Activated effector memory CD4-positive, alpha-beta T cell treated with Interleukin-2 at 50 U/mL for 16 hours (primary cell): ENCODE data around the gene RIN3.

Experiments
- DNase-seq: peaks from one replicate; pipeline ENCODE4 v3.0.0-alpha.2; 2020

RIN3 gene

DNA sequence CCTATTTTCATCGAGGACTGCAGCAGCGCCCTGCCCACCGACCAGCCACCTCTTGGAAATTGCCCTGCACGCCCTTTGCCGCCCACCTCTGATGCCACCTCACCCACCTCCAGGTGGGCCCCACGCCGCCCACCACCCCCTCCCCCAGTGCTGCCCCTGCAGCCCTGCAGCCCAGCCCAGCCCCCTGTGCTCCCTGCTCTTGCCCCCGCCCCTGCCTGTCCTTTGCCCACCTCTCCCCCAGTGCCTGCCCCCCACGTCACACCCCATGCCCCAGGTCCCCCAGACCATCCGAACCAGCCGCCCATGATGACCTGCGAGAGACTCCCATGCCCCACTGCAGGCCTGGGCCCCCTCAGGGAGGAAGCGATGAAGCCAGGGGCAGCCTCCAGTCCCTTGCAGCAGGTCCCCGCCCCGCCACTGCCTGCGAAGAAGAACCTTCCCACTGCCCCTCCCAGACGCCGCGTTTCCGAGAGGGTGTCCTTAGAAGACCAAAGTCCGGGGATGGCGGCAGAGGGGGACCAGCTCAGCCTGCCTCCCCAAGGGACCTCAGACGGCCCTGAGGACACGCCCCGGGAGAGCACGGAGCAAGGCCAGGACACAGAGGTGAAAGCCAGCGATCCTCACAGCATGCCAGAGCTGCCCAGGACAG is 138.3 kb downstream of the RIN3 start:
- peak; percentile 29 for DNase-seq

DNA sequence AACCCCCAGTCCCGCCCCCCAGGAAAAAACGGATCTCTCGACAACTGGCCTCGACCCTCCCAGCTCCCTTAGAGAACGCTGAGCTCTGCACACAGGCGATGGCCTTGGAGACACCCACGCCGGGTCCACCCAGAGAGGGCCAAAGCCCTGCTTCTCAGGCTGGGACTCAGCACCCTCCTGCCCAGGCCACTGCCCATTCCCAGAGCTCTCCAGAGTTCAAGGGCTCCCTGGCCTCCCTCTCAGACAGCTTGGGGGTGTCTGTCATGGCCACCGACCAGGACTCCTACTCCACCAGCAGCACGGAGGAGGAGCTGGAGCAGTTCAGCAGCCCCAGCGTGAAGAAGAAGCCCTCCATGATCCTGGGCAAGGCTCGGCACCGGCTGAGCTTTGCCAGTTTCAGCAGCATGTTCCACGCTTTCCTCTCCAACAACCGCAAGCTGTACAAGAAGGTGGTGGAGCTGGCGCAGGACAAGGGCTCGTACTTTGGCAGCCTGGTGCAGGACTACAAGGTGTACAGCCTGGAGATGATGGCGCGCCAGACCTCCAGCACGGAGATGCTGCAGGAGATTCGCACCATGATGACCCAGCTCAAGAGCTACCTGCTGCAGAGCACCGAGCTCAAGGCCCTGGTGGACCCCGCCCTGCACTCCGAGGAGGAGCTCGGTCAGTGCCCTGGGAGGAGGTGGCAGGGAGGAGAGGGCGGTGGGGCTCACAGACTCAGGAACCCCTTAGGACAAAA is 139.0 kb downstream of the RIN3 start:
- no peak for DNase-seq

- DNase-seq, result no peak
Observed at GRCh38 chr14:92653162-92653651, 139.6 kb downstream of the RIN3 start.

DNA sequence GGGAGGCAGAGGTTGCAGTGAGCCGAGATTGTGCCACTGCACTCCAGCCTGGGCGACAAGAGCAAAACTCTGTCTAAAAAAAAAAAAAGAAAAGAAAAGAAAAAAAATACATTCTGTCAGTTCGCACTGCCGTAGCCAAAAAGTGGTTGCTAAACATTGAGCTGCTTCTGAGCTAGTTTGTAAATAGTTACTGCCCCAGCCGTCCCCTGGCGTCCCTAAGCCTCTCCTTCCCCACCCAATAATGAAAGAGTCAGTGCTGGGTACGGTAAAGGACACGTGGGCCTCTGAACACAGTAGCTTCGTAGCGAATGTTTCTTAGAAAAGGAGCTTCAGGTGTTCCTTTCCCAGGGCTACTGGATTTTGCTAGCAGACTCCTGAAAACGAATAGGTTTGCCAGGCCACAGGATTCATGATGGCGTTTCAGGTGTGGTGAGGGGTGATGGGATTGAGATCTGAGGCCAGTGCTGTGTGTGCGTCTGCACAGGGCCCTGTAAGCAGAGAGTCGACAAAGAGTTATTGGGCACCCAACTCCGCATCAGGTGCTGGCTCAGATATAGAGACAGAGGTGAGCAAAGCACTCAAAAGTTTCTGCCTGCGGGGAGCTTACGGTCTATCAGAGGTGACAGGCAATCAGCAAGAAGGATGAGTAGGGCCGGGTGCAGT is 140.8 kb downstream of the RIN3 start:
- DNase-seq, result no peak

DNA sequence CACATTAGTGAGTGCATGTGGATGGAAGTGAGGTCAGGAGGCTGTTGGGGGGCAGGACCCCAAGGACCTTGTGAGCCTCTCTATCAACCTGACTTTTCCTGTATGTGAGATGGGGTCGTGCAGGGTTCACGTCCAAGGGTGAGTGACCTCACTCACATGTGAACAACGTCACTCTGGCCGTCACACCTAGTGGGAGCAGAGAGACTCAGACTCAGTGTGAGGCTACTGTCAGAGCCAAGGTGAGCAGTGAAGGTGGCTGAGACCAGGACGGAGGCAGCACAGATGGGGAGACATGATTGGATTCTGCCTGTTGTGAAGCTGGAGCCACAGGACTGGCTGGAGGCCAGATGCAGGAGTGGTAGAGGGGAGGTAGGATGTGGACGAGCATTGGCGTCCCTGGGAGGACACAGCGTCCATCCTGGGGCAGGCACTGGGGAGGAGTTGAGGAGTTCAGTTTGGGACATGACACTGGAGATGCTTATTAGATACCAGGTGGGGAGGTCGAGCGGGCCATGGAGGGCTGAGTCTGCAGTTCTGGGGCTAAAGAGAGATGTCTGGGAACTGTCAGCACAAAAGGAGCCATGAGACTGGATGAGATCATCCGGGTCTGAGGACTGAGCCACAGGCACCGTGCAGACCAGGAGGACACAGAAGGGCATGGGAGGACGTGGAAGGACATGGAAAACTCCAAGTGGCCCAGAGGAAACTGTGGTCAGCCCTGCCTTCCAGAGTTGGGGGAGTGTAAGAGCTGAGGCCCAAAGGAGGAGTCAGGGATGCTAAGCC is 142.0 kb downstream of the RIN3 start:
- DNase-seq, result no peak

GRCh38 chr14:92656306-92657081 is 142.9 kb downstream of the RIN3 start:
- no peak for DNase-seq

- DNase-seq, result no peak
Observed at GRCh38 chr14:92657457-92658142, 144.0 kb downstream of the RIN3 start.

GRCh38 chr14:92658160-92658559 is 144.6 kb downstream of the RIN3 start:
- no peak for DNase-seq

DNA sequence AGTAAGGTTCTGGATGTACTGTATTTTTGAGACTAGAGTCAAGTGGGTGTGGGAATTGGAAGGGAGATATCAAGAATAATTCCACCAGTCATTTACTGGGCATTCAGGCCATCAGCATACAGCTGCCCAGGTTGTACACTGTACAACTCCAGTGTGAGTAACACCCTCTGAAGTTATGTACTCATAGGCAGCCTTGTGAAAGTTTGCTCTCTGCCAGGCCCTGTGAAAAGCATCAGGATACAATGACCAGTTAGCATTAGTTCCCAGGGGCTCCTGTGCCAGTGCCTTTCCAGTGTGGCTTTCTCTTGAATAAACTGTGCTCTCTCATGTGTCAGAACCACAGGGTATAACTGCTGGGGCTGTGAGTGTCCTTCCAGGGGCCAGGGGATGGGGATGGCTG is 145.1 kb downstream of the RIN3 start:
- DNase-seq, result no peak

DNA sequence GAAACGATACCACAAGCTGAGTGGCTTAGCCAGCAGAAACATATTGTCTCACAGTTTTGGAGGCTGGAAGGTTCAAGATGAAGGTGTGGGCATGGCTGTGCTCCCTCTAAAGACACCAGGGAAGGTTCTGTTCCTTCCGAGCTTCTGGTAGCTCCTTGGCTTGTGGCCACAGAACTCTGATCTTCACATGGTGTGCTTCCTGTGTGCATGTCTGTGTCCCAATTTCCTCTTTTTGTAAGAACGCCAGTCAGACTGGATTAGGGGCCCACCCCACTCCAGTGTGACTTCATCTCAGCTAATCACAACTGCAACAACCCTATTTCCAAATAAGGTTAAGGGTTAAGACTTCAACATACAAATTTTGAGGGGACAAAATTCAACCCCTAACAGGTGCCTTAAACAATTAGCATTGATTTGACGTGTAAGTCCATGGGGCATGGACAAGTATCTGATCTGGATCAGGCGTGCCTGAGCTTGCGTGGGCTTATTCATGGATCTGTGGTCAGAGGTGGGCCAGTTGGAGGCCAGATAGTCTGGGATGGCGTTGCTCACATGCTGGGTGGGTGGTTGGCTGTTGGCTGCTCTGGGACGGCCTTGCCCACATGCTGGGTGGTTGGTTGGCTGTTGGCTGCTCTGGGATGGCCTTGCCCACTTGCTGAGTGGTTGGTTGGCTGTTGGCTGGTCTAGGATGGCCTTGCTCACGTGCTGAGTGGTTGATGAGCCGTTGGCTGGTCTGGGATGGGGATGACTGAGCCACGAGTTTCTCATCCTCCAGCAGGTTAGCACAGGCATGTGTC is 146.4 kb downstream of the RIN3 start:
- no peak for DNase-seq

DNA sequence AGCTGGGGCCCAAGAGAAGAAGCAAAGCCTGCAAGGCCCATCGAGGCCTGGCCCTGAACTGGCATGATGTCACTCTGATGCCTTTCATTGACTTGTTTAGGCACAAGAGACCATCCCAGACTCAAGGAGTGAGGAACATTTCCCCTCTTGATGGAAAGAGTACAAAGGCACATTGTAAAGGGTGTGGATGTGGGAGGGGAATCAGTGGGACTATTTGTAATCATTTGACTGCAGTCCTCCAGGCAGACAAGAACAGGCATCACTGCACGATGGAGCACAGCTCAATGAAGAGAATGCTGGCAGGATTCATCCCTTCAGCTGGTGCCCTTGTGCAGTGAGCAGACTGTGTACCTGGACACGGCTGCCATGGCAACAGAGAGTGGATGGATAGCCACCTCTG is 147.0 kb downstream of the RIN3 start:
- DNase-seq, result no peak

DNA sequence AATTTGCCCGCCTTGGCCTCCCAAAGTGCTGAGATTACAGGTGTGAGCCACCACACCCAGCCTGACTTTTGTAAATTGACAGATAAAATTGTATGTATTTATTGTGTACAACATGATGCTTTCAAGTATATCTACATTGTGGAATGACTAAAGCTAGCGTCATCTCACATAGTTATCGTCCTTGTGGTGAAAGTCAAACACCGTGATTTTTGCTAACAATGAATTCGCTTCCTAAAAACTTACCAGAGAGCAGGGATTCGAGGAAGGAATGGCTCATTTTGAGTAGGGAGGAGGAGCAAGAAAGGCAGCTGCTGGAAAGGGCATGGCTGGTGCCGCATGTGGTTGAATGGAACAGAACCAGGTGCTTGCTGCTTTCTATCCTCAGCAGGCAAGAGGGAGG is 149.5 kb downstream of the RIN3 start:
- no peak for DNase-seq

DNA sequence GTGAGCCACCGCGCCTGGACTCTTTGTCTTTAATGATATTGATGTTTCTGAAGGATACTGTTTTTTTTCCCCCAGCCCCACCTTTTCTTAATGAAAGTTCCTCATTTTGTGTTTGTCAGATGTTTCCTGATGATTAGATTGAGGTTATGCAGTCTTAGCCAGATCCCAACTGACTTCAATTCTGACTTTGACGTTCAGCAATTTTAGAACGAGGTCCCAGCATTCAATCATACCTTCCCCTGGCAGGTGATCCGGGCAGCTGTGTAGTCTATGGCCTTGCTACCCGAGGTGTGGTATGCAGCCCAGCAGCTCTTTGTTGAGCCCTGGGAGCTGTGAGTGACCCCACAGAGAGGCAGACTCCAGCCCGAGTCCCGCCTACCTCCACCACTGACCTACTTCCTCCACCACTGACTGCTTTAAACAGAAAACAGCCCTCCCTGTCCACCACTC is 152.1 kb downstream of the RIN3 start:
- DNase-seq, result no peak

DNA sequence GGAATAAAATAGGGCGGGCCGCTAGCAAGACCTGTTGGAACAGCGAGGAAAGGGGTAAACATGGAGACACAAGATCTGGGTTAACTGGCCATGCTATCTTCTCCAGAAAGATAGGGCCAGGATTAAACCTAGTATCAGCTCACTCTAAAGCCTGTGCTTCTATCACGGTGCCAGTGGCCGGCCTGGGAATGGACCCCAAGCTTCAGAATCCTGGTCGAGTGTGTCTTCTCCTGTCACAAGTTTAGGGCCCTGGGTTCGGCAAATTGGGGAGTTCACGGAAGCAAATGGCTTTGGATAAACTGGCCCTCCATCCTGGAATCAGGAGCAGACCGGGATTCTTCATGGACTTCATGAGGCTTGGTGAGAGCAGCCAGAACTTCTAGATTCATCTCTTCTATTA is 152.7 kb downstream of the RIN3 start:
- no peak for DNase-seq

- DNase-seq, result no peak
Observed at GRCh38 chr14:92668276-92668973, 154.8 kb downstream of the RIN3 start.

DNA sequence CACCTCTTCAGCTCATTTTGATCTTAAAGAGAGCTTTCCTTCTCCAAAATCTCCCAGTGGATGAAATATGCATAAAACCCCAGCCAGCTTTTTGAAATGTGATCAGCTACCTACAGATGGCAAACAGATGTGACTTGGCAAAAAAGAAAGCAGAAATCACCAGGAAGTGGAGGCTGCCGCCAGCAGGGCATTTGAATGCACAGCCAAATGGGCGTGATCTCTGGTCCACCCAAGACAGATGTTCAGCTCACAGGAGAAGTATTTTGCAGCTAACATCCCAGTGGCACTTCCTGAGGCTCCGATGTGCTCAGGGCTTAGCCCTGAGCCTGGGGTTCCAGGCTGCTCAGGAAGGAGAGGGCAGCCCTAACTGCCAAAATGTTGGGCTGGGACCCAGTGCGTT is 156.6 kb downstream of the RIN3 start:
- DNase-seq, result no peak

- DNase-seq, result no peak
Observed at GRCh38 chr14:92670643-92671366, 157.2 kb downstream of the RIN3 start.

DNA sequence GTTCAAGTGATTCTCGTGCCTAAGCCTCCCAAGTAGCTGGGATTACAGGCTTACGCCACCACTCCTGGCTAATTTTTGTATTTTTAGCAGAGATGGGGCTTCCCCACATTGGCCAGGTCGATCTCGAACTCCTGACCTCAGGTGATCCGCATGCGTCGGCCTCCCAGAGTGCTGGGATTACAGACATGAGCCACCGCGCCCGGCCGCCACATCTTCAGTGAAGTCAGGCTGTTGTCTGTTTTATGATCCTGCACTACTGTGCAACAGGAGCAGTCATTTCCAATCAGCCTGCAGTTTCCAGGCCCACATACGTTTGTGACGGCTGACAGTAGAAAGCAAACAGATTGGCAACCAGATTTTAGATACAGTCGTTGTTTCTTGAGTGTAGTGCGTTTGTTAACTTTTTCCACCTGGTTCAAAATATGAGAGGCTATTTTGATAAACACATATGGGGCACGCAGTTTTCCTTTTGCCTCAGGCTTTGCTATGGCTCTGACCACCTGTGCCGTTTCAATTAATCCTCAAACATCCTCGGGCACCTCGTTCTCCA is 160.1 kb downstream of the RIN3 start:
- DNase-seq, result no peak

DNA sequence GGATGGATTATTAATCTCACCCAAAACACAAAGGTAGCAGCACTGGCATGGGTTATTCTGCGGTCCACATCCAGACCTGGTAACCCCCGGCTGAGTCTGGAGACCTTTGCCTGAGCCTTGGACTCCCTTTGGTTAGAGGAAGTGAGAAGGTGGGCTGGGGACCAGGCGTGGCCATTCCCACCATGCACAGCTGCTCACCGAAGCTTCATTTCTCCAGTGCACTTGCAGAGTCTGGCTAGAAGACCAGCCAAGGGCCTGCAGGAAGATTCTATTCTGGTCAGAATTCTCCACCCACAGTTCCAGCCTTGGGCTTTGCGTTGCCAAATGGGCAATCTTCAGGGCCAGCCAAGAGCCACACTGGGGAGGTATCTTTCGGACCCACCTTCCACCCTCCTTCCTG is 161.8 kb downstream of the RIN3 start:
- no peak for DNase-seq
